GM18867 (cell line): ENCODE results near the gene SNURF.
A peak's percentile ranks its signal among the peaks of the same experiment; 100 is the strongest.
"Not testable (repeated sequence)": the region's sequence is repeated elsewhere in the genome, so short reads cannot be mapped to it uniquely, and the experiment has no call there.

Source experiments
- ATAC-seq: cut with Tn5 transposase; IDR thresholded peaks from one replicate; pipeline ENCODE4 v1.9.1; 2021; ENCODE audit warnings: mild to moderate bottlenecking, moderate library complexity; ENCODE audit not compliant: unreplicated experiment

The SNURF gene, protein sequence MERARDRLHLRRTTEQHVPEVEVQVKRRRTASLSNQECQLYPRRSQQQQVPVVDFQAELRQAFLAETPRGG

DNA sequence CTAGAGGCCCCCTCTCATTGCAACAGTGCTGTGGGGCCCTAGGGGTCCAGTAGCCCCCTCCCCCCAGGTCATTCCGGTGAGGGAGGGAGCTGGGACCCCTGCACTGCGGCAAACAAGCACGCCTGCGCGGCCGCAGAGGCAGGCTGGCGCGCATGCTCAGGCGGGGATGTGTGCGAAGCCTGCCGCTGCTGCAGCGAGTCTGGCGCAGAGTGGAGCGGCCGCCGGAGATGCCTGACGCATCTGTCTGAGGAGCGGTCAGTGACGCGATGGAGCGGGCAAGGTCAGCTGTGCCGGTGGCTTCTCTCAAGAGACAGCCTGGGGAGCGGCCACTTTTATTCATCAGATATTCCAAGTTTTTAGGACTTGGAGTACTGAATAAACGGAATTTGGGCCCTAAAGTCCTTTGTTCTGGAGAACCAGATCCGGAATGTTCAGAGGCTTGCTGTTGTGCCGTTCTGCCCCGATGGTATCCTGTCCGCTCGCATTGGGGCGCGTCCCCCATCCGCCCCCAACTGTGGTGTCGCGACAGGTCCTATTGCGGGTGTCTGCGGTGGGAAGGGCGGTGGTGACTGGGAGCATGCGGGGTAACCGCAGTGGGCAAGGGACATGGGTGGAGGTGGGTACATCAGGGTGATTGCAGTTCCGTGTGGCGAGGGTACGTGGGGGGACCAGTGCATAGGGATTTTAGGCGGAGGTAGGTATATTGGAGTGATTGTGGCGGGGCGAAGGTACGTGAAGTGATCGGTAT is at the start of gene SNURF, which contains the start of gene SNRPN:
Gene SNURF (plus strand): TSS at position 205 of the 748 bp plus-strand sequence. CDS start 62 bp downstream, at position 267.
Gene SNRPN (plus strand): TSS at position 205 of the 748 bp plus-strand sequence. CDS start 19,467 bp downstream, outside the sequence.
- ATAC-seq: peak; percentile 71

DNA sequence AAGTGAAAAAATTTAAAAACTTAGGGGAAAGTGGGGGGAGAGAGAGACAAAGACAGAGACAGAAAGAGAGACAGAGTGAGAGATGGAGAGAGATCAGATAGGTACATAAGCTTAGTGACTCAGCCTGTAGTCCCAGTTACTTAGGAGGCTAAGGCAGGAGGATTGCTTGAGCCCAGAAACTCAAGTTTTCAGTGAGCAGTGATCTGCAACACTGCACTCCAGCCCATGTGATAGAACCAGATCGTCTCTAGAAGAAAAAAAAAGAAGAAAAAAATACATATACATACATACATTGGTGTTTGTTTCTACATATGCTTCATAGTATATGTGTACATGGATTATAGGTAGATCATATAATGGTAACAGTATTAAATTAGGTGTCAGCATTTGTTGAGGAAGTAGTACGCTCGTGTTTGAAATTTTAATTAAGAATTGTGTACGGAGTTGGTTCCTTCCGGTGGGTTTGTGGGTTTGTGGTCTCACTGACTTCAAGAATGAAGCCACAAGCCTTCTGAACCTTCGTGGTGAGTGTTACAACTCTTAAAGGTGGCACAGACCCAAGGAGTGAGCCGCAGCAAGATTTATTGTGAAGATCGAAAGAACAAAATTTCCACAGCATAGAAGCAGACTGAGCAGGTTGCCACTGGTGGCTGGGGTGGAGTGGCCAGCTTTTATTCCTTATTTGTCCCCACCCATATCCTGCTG is 38.3 kb upstream of the SNURF start:
- no peak for ATAC-seq

DNA sequence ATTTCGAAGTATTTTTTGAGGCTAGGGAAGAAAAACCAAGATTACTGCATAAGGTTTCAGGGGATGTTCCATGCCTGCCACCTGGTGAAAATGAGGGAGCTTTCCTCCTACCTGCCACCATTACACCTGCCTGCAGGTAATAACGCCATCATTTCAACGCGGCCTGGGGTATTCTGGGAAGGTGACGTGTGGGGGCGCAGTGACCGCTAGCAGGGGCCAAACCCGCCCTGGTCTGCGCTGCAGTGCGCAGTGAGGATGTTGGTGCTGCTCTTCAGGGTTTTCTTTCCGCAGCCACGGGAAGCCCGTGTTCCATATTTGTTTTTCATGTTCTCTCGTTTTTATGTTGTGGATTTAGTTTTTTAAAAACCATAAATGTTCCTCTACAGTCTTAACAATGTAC is 37.4 kb upstream of the SNURF start:
- no peak for ATAC-seq

DNA sequence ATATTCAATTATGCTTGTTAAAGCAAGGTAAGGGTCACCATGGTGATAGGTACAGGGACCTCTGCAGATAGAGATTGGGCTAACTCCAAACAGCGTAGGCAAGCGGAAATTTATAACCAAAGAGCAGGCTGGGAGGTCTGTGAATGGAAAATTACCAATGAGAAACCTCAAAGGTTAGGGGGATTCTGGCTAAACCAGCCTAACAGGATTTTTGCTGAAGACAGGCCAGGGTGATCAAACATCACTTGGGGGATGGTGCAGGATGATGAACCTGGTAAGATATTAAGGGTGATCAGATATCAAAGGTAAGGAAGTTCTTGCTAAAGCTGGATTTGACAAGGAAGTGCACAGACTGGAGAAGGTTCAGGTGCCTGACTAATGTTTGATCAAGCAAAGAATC is 35.3 kb upstream of the SNURF start:
- no peak for ATAC-seq

DNA sequence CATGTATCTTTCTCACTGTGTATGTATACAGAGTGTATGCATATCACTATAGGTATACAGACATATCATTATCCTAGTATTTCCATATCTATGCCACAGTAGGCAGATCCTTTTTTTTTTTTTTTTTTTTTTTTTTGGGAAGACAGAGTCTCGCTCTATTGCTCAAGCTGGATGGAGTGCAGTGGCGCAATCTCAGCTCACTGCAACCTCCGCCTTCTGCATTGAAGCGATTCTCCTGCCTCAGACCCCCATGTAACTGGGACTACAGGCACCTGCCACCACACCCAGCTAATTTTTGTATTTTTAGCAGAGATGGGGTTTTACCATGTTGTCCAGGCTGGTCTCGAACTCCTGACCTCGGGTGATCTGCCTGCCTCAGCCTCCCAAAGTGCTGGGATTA is 32.0 kb upstream of the SNURF start:
- not testable (repeated sequence) for ATAC-seq

DNA sequence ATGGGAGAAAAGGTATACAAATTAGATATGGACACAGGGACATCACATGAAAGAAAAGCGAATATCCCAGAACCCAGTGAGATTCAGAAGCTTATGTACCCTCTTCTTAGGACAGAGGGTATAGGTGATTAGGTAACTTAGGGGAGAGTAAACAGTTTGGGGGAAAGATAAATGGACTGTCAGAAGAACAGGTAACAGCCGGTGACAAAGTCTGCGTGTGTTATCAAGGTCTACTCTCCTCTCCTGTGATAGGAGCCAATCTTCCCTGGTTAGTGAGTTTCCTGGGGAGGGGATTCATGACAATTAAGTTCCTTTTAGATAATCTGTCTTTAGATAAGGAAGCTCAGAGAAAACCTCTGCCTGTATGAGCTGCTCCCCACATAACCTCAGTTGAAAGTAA is 30.6 kb upstream of the SNURF start:
- ATAC-seq: no peak

DNA sequence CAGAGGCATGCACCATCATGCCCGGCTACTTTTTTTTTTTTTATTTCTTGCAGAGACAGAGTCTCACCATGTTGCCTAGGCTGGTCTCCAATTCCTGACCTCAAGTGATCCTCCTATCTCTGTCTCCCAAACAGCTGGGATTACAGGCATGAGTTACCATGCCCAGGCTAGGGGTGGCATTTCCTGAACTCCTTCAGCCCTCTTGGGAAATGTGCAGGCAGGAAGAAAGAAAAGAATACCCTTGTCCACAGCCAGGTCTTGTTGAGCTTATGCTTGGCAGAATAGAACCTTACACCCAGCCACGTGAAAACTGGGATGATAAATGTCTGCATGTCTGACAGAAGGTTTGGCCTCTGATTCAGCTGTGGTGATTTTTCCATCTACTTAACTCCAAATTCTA is 30.2 kb upstream of the SNURF start:
- ATAC-seq: no peak

DNA sequence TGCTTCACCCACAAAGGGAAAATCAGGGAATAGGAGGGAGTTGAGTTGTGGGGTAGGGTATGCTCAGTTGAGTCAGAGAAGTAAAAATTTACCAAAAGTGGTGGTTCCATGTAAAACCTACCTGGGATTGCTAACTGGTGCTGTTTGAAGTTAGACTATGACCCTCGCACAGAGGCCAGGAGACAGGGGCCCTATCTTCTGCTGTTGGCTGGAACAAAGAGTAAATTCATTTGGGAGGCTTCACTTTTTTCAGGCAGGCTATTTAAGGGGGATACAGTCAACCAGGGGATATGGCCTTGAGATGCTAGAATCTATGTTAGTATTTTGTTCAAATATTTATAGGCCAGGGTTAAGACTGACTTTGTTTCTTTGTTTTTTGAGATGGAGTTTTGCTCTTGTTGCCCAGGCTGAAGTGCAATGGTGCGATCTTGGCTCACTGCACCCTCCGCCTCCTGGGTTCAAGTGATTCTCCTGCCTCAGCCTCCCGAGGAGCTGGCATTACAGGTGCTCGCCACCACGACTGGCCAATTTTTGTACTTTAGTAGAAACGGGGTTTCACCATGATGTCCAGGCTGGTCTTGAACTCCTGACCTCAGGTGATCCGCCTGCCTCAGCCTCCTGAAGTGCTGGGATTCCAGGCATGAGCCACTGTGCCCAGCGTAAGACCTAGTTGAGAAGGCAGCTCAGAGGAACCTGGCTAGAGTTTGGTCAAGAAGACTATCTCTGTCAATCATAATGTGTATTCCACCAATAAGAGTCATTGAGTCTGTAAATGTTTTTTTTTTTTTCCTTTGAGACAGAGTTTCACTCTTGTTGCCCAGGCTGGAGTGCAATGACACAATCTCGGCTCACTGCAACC is 22.7 kb upstream of the SNURF start:
- not testable (repeated sequence) for ATAC-seq

DNA sequence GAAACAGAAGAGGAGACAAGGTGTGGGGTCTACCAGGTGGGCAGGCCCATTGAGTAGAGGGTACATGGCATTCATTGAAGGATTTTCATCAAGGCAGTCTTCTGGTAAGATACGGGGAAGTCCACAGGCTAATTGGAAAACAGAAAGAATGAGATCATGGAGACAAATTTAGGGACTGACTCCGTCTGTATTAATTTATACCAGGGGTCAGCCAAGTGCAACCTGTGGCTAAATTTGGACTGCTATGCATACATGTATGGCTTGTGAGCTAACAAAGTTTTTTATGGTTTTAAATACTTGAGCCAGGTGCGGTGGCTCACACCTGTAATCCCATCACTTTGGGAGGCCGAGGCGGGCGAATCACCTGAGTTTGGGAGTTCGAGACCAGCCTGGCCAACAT is 21.1 kb upstream of the SNURF start:
- no peak for ATAC-seq

DNA sequence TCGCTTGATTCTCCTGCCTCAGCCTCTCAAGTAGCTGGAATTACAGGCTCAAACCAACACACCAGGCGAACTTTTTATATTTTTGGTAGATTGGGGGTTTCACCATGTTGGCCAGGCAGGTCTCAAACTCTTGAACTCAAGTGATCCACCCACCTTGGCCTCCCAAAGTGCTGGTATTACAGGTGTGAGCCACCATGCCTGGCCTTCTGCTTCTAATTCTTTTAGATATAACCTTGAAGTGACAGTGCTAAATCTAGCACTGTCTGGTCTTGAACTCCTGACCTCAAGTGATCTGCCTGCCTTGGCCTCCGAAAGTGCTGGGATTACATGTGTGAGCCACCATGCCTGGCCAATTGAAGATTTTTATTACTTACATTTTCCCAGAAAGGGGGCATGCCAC is 16.6 kb upstream of the SNURF start:
- ATAC-seq: not testable (repeated sequence)

DNA sequence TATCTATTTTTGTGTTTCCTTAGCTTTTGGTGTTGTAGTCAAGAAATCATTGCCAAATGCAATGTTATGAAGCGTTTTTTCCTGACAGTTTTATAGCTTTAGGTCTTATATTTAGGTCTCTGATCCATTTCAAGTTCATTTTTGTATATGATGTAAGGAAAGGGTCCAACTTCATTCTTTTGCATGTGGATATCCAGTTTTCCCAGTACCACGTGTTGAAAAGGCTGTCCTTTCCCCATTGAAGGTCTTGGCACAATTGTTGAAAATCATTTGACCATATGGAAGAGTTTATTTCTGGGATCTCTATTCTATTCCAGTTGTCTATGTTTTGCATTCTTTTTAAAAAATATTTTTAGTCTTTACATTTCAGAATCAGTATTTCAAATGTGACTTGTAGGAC is 14.6 kb upstream of the SNURF start:
- ATAC-seq: no peak

DNA sequence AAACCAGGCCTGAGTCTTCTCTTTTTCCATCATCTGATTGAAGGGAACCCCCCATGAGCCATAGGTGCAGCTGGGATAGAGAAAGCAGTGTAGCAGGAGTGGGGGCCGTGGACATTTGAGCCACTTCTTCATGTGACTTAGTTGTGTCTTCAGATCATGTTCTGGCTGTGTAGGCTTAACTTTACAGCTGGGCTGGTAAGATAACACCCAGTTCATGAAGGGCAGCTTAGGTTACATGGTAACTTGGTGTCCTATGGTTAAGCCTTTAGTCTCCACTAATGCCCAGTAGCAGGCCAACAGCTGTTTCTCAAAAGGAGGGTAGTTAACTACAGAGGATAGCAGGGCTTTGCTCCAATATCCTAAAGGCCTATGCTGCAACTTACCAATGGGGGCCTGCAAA is 11.4 kb upstream of the SNURF start:
- ATAC-seq: no peak

DNA sequence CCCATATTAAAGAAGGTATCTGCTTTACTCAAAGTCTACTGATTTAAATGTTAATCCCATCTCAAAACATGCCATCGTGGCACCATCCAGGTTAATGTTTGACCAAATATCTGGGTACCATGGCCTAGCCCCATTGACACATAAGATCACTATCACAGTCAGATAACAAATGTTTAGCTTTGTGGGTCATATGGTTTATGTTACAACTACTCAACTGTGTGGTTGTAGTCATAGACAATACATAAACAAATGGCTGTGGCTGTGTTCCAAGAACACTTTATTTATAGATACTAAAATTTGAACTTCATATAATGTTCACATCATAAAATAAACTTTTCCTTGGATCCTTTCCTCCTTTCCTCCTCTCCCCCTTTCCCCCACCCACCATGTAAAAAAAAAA is 9.8 kb upstream of the SNURF start:
- ATAC-seq: no peak

DNA sequence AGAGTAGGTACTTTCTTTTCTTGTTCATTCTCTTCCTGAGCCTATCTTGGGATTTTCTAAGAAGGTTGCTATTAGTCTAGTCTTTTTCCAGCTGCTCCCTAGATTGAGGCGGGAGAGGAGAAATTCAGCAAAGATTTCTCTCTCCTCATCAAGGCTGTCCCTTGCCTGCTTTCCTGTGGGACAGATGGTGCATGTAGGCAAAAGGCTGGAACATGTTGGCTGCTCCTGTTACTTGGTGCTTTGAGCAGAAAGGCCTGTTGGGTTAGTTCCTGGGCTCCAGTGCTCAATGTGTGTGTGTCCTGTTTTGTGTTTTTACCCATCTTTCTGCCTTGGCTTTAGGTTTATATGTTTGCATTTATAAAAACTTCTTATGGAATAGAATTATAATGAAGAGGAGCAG is 9.1 kb upstream of the SNURF start:
- ATAC-seq: no peak

DNA sequence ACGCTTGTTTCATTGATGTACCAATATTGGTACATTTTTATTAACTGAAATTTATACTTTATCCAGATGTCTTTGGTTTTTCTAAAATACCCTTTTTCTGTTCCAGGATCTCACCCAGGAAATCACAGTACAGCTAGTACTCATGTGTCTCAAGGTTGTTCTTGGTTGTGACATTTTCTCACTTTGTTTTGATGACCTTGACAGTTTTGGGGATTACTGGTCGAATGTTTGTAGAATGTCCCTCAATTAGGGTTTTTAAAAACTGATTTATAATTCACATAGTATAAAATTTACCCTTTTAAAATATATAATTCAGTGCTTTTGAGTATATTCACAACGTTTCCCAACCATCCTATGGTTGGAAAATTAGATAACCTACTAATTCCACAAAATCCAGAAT is 6.3 kb upstream of the SNURF start:
- ATAC-seq: no peak

DNA sequence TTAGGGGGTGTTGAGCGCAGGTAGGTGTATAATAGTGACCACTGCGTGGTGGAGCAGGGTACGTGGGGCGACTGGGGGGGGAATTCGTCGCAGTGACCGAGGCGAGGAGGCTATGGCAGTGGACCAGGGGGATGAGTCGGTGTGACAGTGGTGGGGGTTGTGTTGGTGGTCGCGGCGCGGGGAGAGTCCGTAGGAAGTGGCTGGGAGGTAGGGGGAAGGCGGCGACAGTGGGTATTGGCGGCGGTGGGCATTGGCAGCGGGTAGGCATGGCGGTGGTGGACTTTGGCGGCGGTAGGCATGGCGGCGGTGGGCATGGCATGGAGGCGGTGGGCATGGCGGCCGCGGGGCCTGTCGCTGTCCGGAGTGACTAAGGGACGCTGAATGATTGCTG is 739 bp downstream of the SNURF start:
- ATAC-seq: no peak

DNA sequence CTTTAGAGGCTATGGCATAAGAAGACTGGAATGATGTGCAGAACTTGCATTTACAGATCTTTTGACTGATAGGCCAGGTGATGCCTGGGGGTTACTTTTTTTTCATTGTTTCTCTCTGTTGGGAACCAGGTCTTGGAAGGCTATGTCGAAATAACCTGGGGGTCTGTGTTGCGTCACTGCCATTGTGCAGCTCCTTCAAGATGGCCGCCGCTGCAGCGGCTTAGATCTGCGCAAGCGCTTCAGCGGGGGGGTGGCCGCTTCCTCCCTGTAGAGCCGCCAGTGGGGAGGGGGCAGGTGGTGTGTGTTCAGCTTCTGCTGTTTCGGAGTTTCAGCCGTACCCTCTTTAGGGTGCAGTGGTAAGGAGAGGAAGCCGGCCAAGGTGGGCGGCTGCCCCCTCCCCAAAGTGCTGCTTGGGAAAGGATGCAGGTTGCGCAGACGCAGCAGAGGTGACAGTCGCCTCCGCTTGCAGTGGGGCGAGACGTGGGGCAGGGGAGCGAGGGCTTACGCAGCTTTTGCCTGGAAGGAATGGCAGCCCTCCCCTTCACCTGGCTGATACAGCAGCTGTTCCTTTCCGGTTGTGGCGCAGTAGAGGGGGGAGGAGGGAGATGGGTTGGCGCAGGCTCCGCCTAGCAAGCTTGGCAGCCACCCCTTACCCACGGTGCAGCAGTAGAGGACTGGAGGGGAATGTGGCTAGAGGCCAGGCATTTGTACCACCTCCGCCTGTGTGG is 1.5 kb downstream of the SNURF start:
- ATAC-seq: peak; percentile 68

DNA sequence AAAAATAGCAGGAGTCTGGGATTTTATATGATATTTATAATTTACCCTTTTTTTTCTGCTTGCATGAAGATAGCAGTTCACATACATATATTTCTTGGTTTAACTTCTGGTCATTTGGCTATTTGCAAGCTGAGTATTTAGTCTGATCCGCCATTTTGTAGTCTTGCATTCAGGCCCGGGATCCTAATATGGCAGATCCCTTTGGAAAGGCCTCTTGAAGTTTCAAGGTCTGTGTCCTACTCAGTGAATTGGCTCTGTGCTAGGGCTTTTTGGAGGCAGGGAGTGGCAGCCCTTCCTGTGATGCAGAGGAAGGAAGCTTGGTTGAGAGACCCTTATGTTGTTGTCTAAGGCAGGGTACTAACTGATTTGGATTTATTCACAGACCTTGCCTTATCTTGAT is 2.9 kb downstream of the SNURF start:
- no peak for ATAC-seq

DNA sequence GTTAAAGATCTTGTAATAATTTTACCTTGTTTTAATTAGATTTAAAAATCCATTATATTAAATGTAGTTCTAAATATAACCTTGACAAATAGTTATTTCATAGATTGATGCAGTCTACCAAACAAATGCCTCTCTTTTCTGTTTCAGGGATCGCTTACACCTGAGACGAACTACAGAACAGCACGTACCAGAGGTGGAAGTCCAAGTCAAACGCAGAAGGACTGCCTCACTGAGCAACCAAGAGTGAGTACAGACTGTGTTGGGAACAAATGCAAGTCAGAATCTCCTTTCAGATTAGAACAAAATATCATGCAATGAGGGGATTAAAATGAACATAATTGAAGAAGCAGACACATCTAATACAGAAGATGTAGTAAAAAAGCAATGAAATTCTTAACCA is 7.2 kb downstream of the SNURF start:
- ATAC-seq: no peak

DNA sequence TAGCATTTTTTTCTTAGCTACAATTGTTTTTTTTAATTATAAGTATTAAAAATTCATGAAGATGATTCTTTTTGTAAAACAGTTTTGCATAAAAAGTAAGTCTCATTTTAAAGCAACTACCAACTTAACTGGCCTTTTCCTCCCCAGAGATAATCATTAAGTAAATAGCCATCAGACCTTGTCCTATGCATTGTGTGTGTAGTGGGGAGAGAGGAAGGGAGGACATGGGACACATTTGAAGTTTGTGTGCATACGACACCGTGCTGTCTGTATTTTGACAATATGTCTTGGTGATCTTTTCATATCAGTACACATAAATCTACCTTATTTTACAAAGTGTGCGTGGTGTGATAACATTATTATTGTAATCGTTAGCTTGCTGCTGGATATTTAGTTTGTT is 8.1 kb downstream of the SNURF start:
- ATAC-seq: no peak
